Measurements from ENCODE around the gene ING2.

DNA sequence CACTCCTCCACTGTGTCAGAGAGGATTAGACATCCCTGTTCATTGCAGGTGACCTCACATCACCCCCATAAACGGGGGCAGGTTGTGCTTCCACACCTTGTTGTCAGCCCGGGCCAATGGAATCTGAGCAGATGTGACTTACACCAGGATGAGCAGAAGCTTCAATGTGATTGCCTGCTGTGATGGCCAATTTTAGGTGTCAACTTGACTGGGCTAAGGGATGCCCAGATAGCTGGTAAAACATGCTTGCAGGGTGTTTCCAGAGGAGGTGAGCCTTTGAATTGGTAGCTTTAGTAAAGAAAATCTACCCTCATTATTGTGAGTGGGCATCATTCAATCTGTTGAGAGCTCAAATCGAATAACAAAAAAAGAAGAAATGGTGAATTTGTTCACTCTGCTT lies 52.1 kb downstream of the ING2 start:
- TF ChIP-seq, protein P1, sequence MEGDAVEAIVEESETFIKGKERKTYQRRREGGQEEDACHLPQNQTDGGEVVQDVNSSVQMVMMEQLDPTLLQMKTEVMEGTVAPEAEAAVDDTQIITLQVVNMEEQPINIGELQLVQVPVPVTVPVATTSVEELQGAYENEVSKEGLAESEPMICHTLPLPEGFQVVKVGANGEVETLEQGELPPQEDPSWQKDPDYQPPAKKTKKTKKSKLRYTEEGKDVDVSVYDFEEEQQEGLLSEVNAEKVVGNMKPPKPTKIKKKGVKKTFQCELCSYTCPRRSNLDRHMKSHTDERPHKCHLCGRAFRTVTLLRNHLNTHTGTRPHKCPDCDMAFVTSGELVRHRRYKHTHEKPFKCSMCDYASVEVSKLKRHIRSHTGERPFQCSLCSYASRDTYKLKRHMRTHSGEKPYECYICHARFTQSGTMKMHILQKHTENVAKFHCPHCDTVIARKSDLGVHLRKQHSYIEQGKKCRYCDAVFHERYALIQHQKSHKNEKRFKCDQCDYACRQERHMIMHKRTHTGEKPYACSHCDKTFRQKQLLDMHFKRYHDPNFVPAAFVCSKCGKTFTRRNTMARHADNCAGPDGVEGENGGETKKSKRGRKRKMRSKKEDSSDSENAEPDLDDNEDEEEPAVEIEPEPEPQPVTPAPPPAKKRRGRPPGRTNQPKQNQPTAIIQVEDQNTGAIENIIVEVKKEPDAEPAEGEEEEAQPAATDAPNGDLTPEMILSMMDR (IDR thresholded peaks at IDR 0.05): no peak
- TF ChIP-seq POLR2A (IDR thresholded peaks at IDR 0.05): no peak
